ENCODE results near the gene ELF2. TPM values are rescaled to one million over a fixed set of nuclear protein-coding genes. Genes with fewer than 3 reads are reported as not detected.
"Not testable (repeated sequence)": the region's sequence is repeated elsewhere in the genome, so short reads cannot be mapped to it uniquely, and the experiment has no call there.

The ELF2 gene
- total RNA-seq, 1 experiment from 2014 or later, result 17.9 TPM

GRCh38 chr4:139020384-139020783, 156.6 kb downstream of the ELF2 start:
- DNase-seq (ENCODE audit: low read depth), result no peak

- no peak for DNase-seq (ENCODE audit: low read depth)
These were observed 157.9 kb downstream of the ELF2 start for GRCh38 chr4:139018971-139019758.

- no peak for DNase-seq (ENCODE audit: low read depth)
These were observed 158.5 kb downstream of the ELF2 start for GRCh38 chr4:139018501-139018900.

GRCh38 chr4:139017861-139018260, 159.2 kb downstream of the ELF2 start:
- no peak for DNase-seq (ENCODE audit: low read depth)

- peak; percentile 14 for DNase-seq (ENCODE audit: low read depth)
These were observed 161.0 kb downstream of the ELF2 start for GRCh38 chr4:139015948-139016471.

GRCh38 chr4:139015269-139015947, 161.6 kb downstream of the ELF2 start, which contains the start of gene NOCT:
Gene NOCT, plus strand, starts transcription at chr4:139015781. Its CDS starts 201 bp downstream, at chr4:139015982.
- peak; percentile 88 for DNase-seq (ENCODE audit: low read depth)

GRCh38 chr4:139014371-139015268, 162.4 kb downstream of the ELF2 start:
- peak; percentile 78 for DNase-seq (ENCODE audit: low read depth)

GRCh38 chr4:139011225-139011950, 165.6 kb downstream of the ELF2 start:
- no peak for DNase-seq (ENCODE audit: low read depth)

- no peak for DNase-seq (ENCODE audit: low read depth)
These were observed 167.3 kb downstream of the ELF2 start for GRCh38 chr4:139009702-139010101.

- DNase-seq (ENCODE audit: low read depth), result not testable (repeated sequence)
These were observed 168.7 kb downstream of the ELF2 start for GRCh38 chr4:139008278-139008677.

- no peak for DNase-seq (ENCODE audit: low read depth)
These were observed 169.4 kb downstream of the ELF2 start for GRCh38 chr4:139007640-139008039.

Other genes starting within 250 kb of the ELF2 start
- 12.4 and 16.6 TPM in 2 replicates for gene NOCT, start 161.4 kb downstream of the ELF2 start, total RNA-seq (2014; rRNA removed; shearing (Covaris generic))
- 2.0 TPM in 1 of 2 replicates, not detected in the other for gene MGARP, start 103.0 kb upstream of the ELF2 start, total RNA-seq (2014; rRNA removed; shearing (Covaris generic))
- gene NAA15, start 124.3 kb upstream of the ELF2 start, total RNA-seq (2014; rRNA removed; shearing (Covaris generic)), result 45.1 and 45.3 TPM in 2 replicates
- 32.5 and 33.2 TPM in 2 replicates for gene NDUFC1, start 125.3 kb upstream of the ELF2 start, total RNA-seq (2014; rRNA removed; shearing (Covaris generic))

All from Daoy (cell line).